SK-N-SH (cell line): ENCODE results near the gene ALX3. TPM values are rescaled to one million over a fixed set of nuclear protein-coding genes. Genes with fewer than 3 reads are reported as not detected.
A peak's percentile ranks its signal among the peaks of the same experiment; 100 is the strongest.

ENCODE experiments used
- CTCF ChIA-PET: fragments of 300-600, 350-600 bp; formaldehyde crosslinking; extraction: SDS; loops from one replicate; lab custom pipeline; 2021; lab: Yijun Ruan, JAX
- POLR2A ChIA-PET: fragments of 350-600 bp; sonication (Branson Sonifier 250); formaldehyde crosslinking; extraction: SDS; loops from one replicate; lab custom pipeline; 2020; ENCODE audit warnings: antibody characterized with exemption, inconsistent platforms; lab: Yijun Ruan, JAX
- DNase-seq: peaks from one replicate; pipeline ENCODE4 v3.0.0; 2012
- H2AFZ ChIP-seq: fragments of 200-600 bp; sonication (generic); 2 replicates; pipeline ENCODE4 v1.8.1; 2016; ENCODE audit warnings: antibody characterized with exemption, mild to moderate bottlenecking, low read depth
- H3F3A ChIP-seq: fragments of 200-600 bp; sonication (generic); replicated peaks from 2 replicates; pipeline ENCODE3; 2016; ENCODE audit warnings: antibody characterized with exemption, mild to moderate bottlenecking; ENCODE audit not compliant: insufficient read depth
- H3K27ac ChIP-seq, 2 experiments: fragments of 200-500 bp in 1 of 2; fragments of 200-600 bp in 1 of 2; sonication (Bioruptor generic) in 1 of 2; sonication (generic), shearing (Covaris generic) in 1 of 2; 2 replicates each; pipeline versions ENCODE4 v1.5.1 to v1.6.1; 2014 to 2016; ENCODE audit warnings: low read depth in 2 of 2, inconsistent platforms in 1 of 2, low read length in 1 of 2, mild to moderate bottlenecking in 1 of 2, mixed read lengths in 1 of 2
- H3K27me3 ChIP-seq: fragments of 200-600 bp; sonication (generic), shearing (Covaris generic); 2 replicates; pipeline ENCODE4 v1.6.1; 2016; ENCODE audit warnings: mixed run types; ENCODE audit not compliant: insufficient read depth
- H3K36me3 ChIP-seq, 2 experiments: fragments of 200-500 bp in 1 of 2; fragments of 200-600 bp in 1 of 2; sonication (Bioruptor generic) in 1 of 2; sonication (generic) in 1 of 2; replicated peaks in 1 of 2; 2 replicates each; pipeline versions ENCODE3 to v1.5.1; 2014 to 2016; ENCODE audit warnings: low read length in 1 of 2, mild to moderate bottlenecking in 1 of 2; ENCODE audit not compliant: insufficient read depth in 2 of 2, control insufficient read depth in 1 of 2
- H3K4me1 ChIP-seq, 2 experiments: fragments of 200-500 bp in 1 of 2; fragments of 200-600 bp in 1 of 2; sonication (Bioruptor generic) in 1 of 2; sonication (generic), shearing (Covaris generic) in 1 of 2; 2 replicates each; pipeline versions ENCODE4 v1.5.1 to v1.6.1; 2014 to 2016; ENCODE audit warnings: low read depth in 1 of 2, low read length in 1 of 2, mixed run types in 1 of 2; ENCODE audit not compliant: insufficient read depth in 2 of 2, control insufficient read depth in 1 of 2
- H3K4me2 ChIP-seq: fragments of 200-600 bp; sonication (generic), shearing (Covaris generic); 2 replicates; pipeline ENCODE4 v1.6.1; 2017; ENCODE audit warnings: mixed run types
- H3K4me3 ChIP-seq, 2 experiments: fragments of 200-500 bp in 1 of 2; fragments of 200-600 bp in 1 of 2; sonication (Bioruptor generic) in 1 of 2; sonication (generic), shearing (Covaris generic) in 1 of 2; 2 replicates each; pipeline versions ENCODE4 v1.5.1 to v1.8.1; 2014 to 2016; ENCODE audit warnings: low read depth in 2 of 2, inconsistent platforms in 1 of 2, low read length in 1 of 2, mild to moderate bottlenecking in 1 of 2, mixed read lengths in 1 of 2, moderate library complexity in 1 of 2
- H3K79me2 ChIP-seq: fragments of 200-600 bp; sonication (generic); 2 replicates; pipeline ENCODE4 v1.8.1; 2017; ENCODE audit warnings: mild to moderate bottlenecking; ENCODE audit not compliant: insufficient read depth
- H3K9ac ChIP-seq: fragments of 200-600 bp; sonication (generic); 2 replicates; pipeline ENCODE4 v1.6.1; 2017; ENCODE audit warnings: mixed run types
- H3K9me2 ChIP-seq: fragments of 200-600 bp; sonication (generic); 2 replicates; pipeline ENCODE4 v1.6.1; 2017; ENCODE audit warnings: mixed run types
- H3K9me3 ChIP-seq: fragments of 200-600 bp; sonication (generic); 2 replicates; pipeline ENCODE4 v1.6.1; 2017; ENCODE audit warnings: mixed run types, mild to moderate bottlenecking, moderate library complexity
- H4K20me1 ChIP-seq: fragments of 200-600 bp; sonication (generic); 2 replicates; pipeline ENCODE4 v1.6.1; 2017; ENCODE audit warnings: mild to moderate bottlenecking, mixed run types; ENCODE audit not compliant: insufficient read depth
- CTCF ChIP-seq: fragments of 200-600 bp; sonication (generic); IDR thresholded peaks from 2 replicates; pipeline ENCODE4 v1.6.1; 2017; ENCODE audit warnings: antibody characterized with exemption, mild to moderate bottlenecking, moderate library complexity
- ELF1 ChIP-seq: IDR thresholded peaks from 2 replicates; pipeline ENCODE4 v1.4.0; 2012
- EP300 ChIP-seq, 2 experiments: IDR thresholded peaks; 2 replicates each; pipeline versions ENCODE4 v1.4.0 to v1.6.1; 2012; ENCODE audit warnings: borderline replicate concordance in 1 of 2, low read depth in 1 of 2, low read length in 1 of 2
- EZH2phosphoT487 ChIP-seq: fragments of 200-600 bp; sonication (generic); IDR thresholded peaks from 2 replicates; pipeline ENCODE4 v1.6.1; 2017; ENCODE audit warnings: low read depth, mixed run types, mild to moderate bottlenecking, antibody characterized with exemption, moderate library complexity, borderline replicate concordance
- FOXJ3 ChIP-seq: sonication (generic); formaldehyde crosslinking; IDR thresholded peaks from 2 replicates; pipeline ENCODE4 v1.5.1; 2020; ENCODE audit warnings: mild to moderate bottlenecking, missing genetic modification reagents
- FOXM1 ChIP-seq: IDR thresholded peaks from 2 replicates; pipeline ENCODE4 v1.4.0; 2012; ENCODE audit warnings: low read depth, mild to moderate bottlenecking
- GABPA ChIP-seq: IDR thresholded peaks from 2 replicates; pipeline ENCODE4 v1.4.0; 2012; ENCODE audit warnings: low read depth, mild to moderate bottlenecking
- GATA2 ChIP-seq: sonication (generic); formaldehyde crosslinking; IDR thresholded peaks from 2 replicates; pipeline ENCODE4 v1.5.0; 2020; ENCODE audit warnings: mild to moderate bottlenecking, missing genetic modification reagents
- JUND ChIP-seq: IDR thresholded peaks from 2 replicates; pipeline ENCODE4 v1.4.0; 2012
- MAX ChIP-seq: IDR thresholded peaks from 2 replicates; pipeline ENCODE4 v1.4.0; 2012; ENCODE audit warnings: low read depth
- MEF2A ChIP-seq: IDR thresholded peaks from 2 replicates; pipeline ENCODE4 v1.4.0; 2012; ENCODE audit warnings: low read depth, borderline replicate concordance
- MXI1 ChIP-seq: IDR thresholded peaks from 2 replicates; pipeline ENCODE4 v1.6.1; 2012; ENCODE audit warnings: mild to moderate bottlenecking, low read depth, low read length, improper control_type of control experiment
- NFIC ChIP-seq: IDR thresholded peaks from 2 replicates; pipeline ENCODE4 v1.4.0; 2012; ENCODE audit warnings: borderline replicate concordance
- NRF1 ChIP-seq: IDR thresholded peaks from 2 replicates; pipeline ENCODE4 v1.6.1; 2012; ENCODE audit warnings: low read depth, mild to moderate bottlenecking, low read length
- PBX3 ChIP-seq: IDR thresholded peaks from 2 replicates; pipeline ENCODE4; 2012
- POLR2AphosphoS5 ChIP-seq: IDR thresholded peaks from 2 replicates; pipeline ENCODE4 v1.6.1; 2012; ENCODE audit warnings: low read depth, low read length
- RAD21 ChIP-seq: IDR thresholded peaks from 2 replicates; pipeline ENCODE4 v1.6.1; 2012; ENCODE audit warnings: mild to moderate bottlenecking, low read length
- RCOR1 ChIP-seq: fragments of 150-350 bp; IDR thresholded peaks from 2 replicates; pipeline ENCODE4 v1.6.1; 2017; ENCODE audit warnings: antibody characterized with exemption, low read length
- RXRA ChIP-seq: IDR thresholded peaks from 2 replicates; pipeline ENCODE4 v1.4.0; 2012; ENCODE audit warnings: low read depth, mild to moderate bottlenecking, borderline replicate concordance
- SIN3A ChIP-seq: IDR thresholded peaks from 2 replicates; pipeline ENCODE4 v1.6.1; 2012; ENCODE audit warnings: low read depth, mild to moderate bottlenecking, low read length, moderate library complexity, borderline replicate concordance
- SMC3 ChIP-seq: IDR thresholded peaks from 2 replicates; pipeline ENCODE4 v1.6.1; 2012; ENCODE audit warnings: low read depth, low read length, improper control_type of control experiment
- TAF1 ChIP-seq: IDR thresholded peaks from 2 replicates; pipeline ENCODE4 v1.6.1; 2012; ENCODE audit warnings: low read depth, mild to moderate bottlenecking, low read length, moderate library complexity, borderline replicate concordance
- WGBS: methylation state at CpG from one replicate; pipeline ENCODE4 v1.1.6; 2017; ENCODE audit warnings: low lambda C conversion rate; 5-methylcytosine and 5-hydroxymethylcytosine counted together
- polyA plus RNA-seq, 3 experiments: library from polyadenylated mRNA; depleted of rRNA; stranded (reverse); fragments of >200 nt; gene quantifications; 2 replicates each; pipeline ENCODE4 v1.2.3, GENCODE V29; 2012
- TF ChIP-seq, protein P1 (sequence below): IDR thresholded peaks from 2 replicates; pipeline ENCODE4 v1.4.0; 2012; ENCODE audit warnings: low read depth, borderline replicate concordance

ALX3 gene
- polyA plus RNA-seq, 1 of the 3 experiments (the other 2 are of a cell fraction): not detected

DNA sequence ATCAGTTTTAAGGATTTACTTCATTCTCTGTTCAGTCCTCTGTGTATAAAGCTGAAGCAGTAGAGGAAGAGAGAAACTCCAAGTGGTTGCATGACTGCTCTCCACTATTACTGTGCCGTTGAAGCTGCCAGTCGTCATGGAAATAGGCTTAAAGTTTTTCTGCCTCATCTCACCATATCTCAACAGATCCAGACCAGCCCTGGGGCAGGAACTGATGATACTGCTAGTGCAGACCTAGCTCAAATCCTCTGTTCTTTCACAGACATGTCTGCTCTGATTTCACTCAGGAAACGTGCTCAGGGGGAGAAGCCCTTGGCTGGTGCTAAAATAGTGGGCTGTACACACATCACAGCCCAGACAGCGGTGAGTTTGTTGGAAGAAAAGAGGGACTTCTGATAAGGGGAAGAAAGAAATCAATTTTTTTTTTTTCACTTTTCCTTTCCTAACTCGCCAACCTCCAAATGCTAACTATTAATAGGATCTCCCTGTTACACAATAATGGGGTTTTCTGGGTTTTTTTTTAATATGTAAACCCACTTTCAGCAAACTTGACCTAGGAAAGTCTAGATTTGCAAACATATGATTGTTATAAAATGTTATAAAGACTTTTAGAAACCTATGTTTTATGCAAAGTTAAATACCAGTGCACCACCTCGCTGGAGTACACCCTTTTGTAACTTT, 58.2 kb downstream of the ALX3 start:
- 64% methylated on average over 6 of the region's 6 CpGs for WGBS
- Histone ChIP-seq H3K9me2 (no peaks in the 10 kb centered on the region), H3K4me3 (no peak overlapping the region)

DNA sequence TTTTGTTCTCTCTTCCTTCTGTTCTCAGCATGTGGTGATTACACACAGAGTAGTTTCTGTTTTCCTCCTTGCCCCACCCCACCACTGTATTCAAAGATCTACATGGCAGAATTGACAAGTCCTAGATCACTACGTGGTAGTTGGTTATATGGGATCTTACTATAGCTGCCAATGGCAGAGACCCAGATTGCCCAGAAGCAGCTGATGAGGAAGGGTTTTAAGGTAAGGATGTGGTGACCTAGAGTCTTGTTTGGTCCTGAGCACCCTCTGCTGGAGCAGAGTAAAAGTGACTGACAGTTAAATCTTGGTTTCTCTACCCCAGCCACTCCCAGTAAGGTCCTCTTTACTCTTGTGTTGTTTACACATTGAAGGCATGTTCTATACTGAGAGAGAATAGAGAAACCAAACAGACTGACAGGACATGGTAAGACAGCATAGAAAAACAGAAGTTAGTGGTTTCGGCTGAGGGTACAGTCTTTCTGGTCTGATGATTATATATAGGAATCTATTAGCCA, 58.9 kb downstream of the ALX3 start:
- Histone ChIP-seq H3K36me3 (peaks cover 60 to 73% of the 10 kb centered on the region in 2 experiments), H4K20me1 (peaks cover 4% of the 10 kb centered on the region; the same call in 1 of the 2 replicates), H3K4me3 (no peak overlapping the region), H3K27me3 (no peaks in the 10 kb centered on the region), H3F3A (peaks cover 4% of the 10 kb centered on the region), H3K9me2 (no peaks in the 10 kb centered on the region), H3K9ac (no peak overlapping the region), H3K79me2 (peaks cover 24% of the 10 kb centered on the region), H3K4me1 (peaks cover 0 to 26% of the 10 kb centered on the region in 2 experiments; a peak in 2 of 4 replicates), H3K27ac (peak overlapping the region in 1 of 2 experiments; percentile 92; a peak in 2 of 4 replicates), H2AFZ (no peak overlapping the region), H3K9me3 (no peaks in the 10 kb centered on the region), H3K4me2 (no peak overlapping the region)
- WGBS: 83% methylated on average over 2 of the region's 2 CpGs
- ChIA-PET CTCF (interaction anchor here (0.6 to 3.6 kb wide), 28 partner anchors 8 to 484 kb away, joined by 3 to 63 read pairs (median 4); partner anchors contain the start of genes AHCYL1 and STRIP1), POLR2A (interaction anchor here (0.7 to 1.3 kb wide), 4 partner anchors 23 to 235 kb away, joined by 3 to 4 read pairs (median 4); partner anchors contain the start of genes AHCYL1 and STRIP1)
- peak; percentile 47 for DNase-seq
- TF ChIP-seq MXI1: no peak
- no peak for TF ChIP-seq FOXM1
- no peak for TF ChIP-seq POLR2AphosphoS5
- peak; percentile 54 for TF ChIP-seq SMC3
- no peak for TF ChIP-seq JUND
- no peak for TF ChIP-seq SIN3A
- TF ChIP-seq RAD21: peak; percentile 73
- 0 out of 2 replicates have a peak, but pooled peaks have one; percentile 14 for TF ChIP-seq PBX3
- no peak for TF ChIP-seq ELF1
- TF ChIP-seq NRF1: no peak
- TF ChIP-seq NFIC: no peak
- no peak for TF ChIP-seq FOXJ3
- no peak for TF ChIP-seq MEF2A
- TF ChIP-seq RCOR1: no peak
- peak; percentile 69 for TF ChIP-seq CTCF
- no peak for TF ChIP-seq RXRA
- no peak for TF ChIP-seq EP300 (IDR thresholded peaks at IDR 0.05; ENCODE audit: borderline replicate concordance in 1 of 2, low read depth in 1 of 2, low read length in 1 of 2)
- no peak for TF ChIP-seq EZH2phosphoT487

More for the DNA sequence above, 58.2 kb downstream of the ALX3 start:
- TF ChIP-seq TAF1 (no peak), SIN3A (no peak), MXI1 (peak; percentile 54; the same call in 1 of the 2 replicates), GABPA (no peak), RCOR1 (peak; percentile 40; the same call in 1 of the 2 replicates), GATA2 (CRISPR knock-in tag) (peak; percentile 61; the same call in 1 of the 2 replicates), FOXJ3 (peak; percentile 74), MAX (no peak)
- TF ChIP-seq, protein P1, sequence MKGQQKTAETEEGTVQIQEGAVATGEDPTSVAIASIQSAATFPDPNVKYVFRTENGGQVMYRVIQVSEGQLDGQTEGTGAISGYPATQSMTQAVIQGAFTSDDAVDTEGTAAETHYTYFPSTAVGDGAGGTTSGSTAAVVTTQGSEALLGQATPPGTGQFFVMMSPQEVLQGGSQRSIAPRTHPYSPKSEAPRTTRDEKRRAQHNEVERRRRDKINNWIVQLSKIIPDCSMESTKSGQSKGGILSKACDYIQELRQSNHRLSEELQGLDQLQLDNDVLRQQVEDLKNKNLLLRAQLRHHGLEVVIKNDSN: no peak
- H3K9me3 ChIP-seq: no peaks in the 10 kb centered on the region
- ChIA-PET CTCF (interaction anchor here (0.7 to 3.6 kb wide), 15 partner anchors 8 to 466 kb away, joined by 3 to 63 read pairs (median 6); partner anchors contain the start of gene AHCYL1), POLR2A (interaction anchor here (0.7 to 1.3 kb wide), 3 partner anchors 22 to 235 kb away, joined by 3 to 4 read pairs (median 4); partner anchors contain the start of genes AHCYL1 and STRIP1)
- DNase-seq: peak; percentile 56
- peaks cover 4% of the 10 kb centered on the region for H3F3A ChIP-seq
- H3K27ac ChIP-seq: peak overlapping the region in 1 of 2 experiments; percentile 92; a peak in 2 of 4 replicates
- peaks cover 0 to 19% of the 10 kb centered on the region in 2 experiments; a peak in 2 of 4 replicates for H3K4me1 ChIP-seq
- peaks cover 65 to 80% of the 10 kb centered on the region in 2 experiments for H3K36me3 ChIP-seq
- peaks cover 18% of the 10 kb centered on the region for H3K79me2 ChIP-seq
- H3K9ac ChIP-seq: no peak overlapping the region
- H4K20me1 ChIP-seq: peaks cover under 1% of the 10 kb centered on the region; the same call in 1 of the 2 replicates
- no peak overlapping the region for H3K4me2 ChIP-seq
- no peak overlapping the region for H2AFZ ChIP-seq
- H3K27me3 ChIP-seq: no peaks in the 10 kb centered on the region
